T-helper 2 cell (primary cell): ENCODE data around the gene MAL.

Experiments used
- DNase-seq, 5 experiments: peaks; one replicate each; pipeline versions ENCODE4 v3.0.0 to v3.0.0-alpha.2; 2012 to 2022
- total RNA-seq, 2 donors: gene quantifications; one replicate each; lab custom pipeline; 2026; lab: John Stamatoyannopoulos, UW

Gene MAL
- 43.3 to 81.3 reads per million in 2 donors for total RNA-seq

GRCh38 chr2:95025406-95026319 lies at the start of gene MAL:
MAL (plus strand) TSS chr2:95025708; CDS start chr2:95025793, 85 bp downstream.
- peak in 4 of 5 experiments; percentile 36 to 83 (median 45) for DNase-seq

GRCh38 chr2:94977826-94978225 lies 47.7 kb upstream of the MAL start:
- no peak for DNase-seq

- no peak for DNase-seq
Measured at GRCh38 chr2:94978917-94979316, 46.6 kb upstream of the MAL start.

- no peak for DNase-seq
Measured at GRCh38 chr2:94979406-94980375, 45.8 kb upstream of the MAL start.

- no peak for DNase-seq
Measured at GRCh38 chr2:94980406-94980805, 45.1 kb upstream of the MAL start.

- no peak for DNase-seq
Measured at GRCh38 chr2:94982156-94982555, 43.4 kb upstream of the MAL start.

GRCh38 chr2:94982675-94983074 lies 42.8 kb upstream of the MAL start:
- no peak for DNase-seq

GRCh38 chr2:94984964-94985575 lies 40.4 kb upstream of the MAL start:
- DNase-seq = no peak

- no peak for DNase-seq
Measured at GRCh38 chr2:94985636-94986035, 39.9 kb upstream of the MAL start.

GRCh38 chr2:94986392-94986963 lies 39.0 kb upstream of the MAL start:
- peak in 1 of 5 experiments; percentile 55 for DNase-seq

GRCh38 chr2:94987074-94988020 lies 38.2 kb upstream of the MAL start:
- DNase-seq = no peak

GRCh38 chr2:94990956-94991355 lies 34.6 kb upstream of the MAL start:
- DNase-seq = no peak

- no peak for DNase-seq
Measured at GRCh38 chr2:94992360-94992759, 33.1 kb upstream of the MAL start.

- no peak for DNase-seq
Measured at GRCh38 chr2:94993176-94994062, 32.1 kb upstream of the MAL start.

GRCh38 chr2:94994063-94994913 lies 31.2 kb upstream of the MAL start:
- DNase-seq = no peak

GRCh38 chr2:94994914-94995552 lies 30.5 kb upstream of the MAL start:
- no peak for DNase-seq

- DNase-seq = no peak
Measured at GRCh38 chr2:94995553-94996304, 29.8 kb upstream of the MAL start.
